GM10266 (cell line): ENCODE measurements around the gene HMG20A.

Source experiments
- DNase-seq: peaks from one replicate; pipeline ENCODE4 v3.0.0; 2012; ENCODE audit errors: extremely low spot score
- TF ChIP-seq, protein P1 (sequence below): IDR thresholded peaks from 2 replicates; pipeline ENCODE4 v1.5.1; 2012; ENCODE audit warnings: mild to moderate bottlenecking, low read depth; ENCODE audit not compliant: control insufficient read depth, insufficient read depth; ENCODE audit errors: missing control alignments

Gene HMG20A

DNA sequence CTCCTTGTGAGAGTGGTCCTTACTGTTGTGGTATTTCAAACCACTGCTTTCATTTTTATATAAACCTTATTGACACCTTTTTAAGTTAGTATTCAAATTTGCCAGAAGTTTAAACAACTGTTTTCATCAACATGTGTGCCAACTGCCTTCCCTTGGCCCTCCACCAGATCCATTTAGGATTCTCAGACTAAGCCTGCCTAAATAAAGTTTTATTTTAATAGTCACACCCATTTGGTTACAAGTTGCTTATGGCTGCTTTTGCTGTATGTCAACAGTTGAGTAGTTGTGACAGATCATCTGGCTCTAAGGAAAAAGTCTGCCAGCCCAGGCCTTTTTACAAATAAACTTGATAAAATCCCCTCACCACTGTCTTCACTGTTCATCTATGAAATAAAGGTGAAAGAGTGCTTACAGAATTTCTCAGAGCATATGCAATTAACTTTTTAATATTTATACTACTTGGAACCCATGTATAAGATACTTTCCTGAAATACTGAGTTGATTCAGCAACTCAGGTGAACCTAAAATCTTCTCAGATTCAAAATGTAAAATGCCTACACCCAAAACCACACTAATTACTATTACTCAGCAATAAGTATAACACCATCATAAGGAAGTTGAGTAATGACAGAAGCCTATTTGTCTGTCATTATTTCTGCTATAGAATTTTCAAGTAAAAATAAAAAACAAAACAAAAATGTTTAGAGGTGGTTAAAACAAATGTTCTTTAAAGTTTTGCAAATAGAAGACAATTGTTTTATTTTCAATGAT is 35.9 kb upstream of the HMG20A start:
- no peak for DNase-seq
- TF ChIP-seq, protein P1, sequence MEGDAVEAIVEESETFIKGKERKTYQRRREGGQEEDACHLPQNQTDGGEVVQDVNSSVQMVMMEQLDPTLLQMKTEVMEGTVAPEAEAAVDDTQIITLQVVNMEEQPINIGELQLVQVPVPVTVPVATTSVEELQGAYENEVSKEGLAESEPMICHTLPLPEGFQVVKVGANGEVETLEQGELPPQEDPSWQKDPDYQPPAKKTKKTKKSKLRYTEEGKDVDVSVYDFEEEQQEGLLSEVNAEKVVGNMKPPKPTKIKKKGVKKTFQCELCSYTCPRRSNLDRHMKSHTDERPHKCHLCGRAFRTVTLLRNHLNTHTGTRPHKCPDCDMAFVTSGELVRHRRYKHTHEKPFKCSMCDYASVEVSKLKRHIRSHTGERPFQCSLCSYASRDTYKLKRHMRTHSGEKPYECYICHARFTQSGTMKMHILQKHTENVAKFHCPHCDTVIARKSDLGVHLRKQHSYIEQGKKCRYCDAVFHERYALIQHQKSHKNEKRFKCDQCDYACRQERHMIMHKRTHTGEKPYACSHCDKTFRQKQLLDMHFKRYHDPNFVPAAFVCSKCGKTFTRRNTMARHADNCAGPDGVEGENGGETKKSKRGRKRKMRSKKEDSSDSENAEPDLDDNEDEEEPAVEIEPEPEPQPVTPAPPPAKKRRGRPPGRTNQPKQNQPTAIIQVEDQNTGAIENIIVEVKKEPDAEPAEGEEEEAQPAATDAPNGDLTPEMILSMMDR: no peak

DNA sequence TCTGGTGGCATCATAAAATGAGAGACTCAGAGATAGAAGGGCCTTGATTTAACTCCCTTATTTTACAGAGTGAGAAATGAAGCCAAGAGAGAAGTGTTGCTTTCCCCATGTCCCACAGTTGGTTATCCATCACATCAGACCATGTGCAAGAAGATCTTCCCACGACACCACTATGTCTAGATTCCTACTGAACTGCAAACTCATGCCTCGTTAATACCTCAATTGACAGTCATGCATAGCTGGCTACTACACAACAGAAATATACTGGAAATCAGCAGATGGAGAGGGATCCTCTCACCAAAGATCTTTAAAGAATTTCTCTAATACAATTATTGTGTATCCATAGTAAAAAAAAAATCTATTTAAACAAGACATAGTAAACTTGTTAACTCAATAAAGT is 34.1 kb upstream of the HMG20A start:
- TF ChIP-seq, protein P1: no peak

DNA sequence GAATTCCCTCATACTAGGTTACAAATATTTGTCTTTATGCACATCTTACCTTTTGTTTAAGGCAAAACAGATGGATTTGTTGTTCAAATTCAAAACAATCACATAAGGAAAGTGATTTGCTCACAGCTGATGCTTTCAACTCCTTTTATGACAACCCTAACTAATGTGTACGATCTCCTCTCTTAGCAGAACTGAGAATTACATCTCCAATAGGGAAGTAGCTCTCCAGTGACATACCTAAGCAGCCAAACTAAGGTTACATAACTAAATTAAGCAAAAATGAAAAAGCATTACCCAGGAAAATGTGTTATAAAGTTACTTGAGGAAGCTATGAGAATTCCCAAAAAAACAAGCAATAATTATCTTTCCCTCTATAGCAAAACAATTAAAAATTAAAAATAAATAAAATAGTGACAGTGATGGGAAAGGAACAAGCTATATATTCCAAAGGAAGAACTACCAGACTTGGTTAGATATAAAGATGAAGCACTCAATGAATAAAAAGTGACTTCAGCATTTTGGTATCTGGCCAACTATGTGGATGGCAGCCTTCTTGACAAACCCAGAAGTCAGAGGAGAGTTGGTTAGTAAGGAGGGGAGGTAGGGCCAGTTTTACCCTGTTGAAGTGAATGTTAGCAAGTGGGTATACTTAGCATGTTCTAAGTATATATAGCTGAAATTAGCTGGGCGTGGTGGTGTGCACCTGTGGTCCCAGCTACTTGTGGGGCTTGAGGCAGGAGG is 33.2 kb upstream of the HMG20A start:
- TF ChIP-seq, protein P1: no peak
- DNase-seq: no peak

More for the DNA sequence above, 34.1 kb upstream of the HMG20A start:
- DNase-seq: no peak

DNA sequence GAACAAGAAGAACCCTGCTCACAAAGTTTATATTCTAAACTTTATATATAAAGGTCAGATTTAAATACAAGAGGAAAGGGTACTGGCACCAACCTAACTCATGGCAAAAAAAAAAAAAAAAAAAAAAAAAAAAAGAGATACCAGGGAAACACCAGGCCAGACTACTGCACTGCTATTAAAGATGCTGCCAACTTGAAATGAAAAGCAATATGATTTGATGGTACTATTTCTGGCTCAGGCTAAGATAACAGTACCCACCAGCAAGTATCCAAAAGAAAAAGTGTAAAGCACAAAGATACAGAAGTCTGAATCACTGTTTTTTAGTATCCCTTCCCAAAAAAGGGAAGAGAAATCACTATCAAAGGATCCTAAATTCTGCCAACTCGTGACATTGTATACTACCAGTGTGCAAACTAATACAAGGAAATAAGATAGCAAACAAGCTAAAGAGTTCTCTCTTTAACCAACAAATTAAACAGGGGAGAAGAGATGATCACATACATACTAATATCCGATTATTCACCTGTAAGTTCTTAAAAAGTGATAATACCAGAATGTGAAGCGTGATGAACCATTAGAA is 29.2 kb upstream of the HMG20A start:
- TF ChIP-seq, protein P1: no peak
- DNase-seq: no peak

DNA sequence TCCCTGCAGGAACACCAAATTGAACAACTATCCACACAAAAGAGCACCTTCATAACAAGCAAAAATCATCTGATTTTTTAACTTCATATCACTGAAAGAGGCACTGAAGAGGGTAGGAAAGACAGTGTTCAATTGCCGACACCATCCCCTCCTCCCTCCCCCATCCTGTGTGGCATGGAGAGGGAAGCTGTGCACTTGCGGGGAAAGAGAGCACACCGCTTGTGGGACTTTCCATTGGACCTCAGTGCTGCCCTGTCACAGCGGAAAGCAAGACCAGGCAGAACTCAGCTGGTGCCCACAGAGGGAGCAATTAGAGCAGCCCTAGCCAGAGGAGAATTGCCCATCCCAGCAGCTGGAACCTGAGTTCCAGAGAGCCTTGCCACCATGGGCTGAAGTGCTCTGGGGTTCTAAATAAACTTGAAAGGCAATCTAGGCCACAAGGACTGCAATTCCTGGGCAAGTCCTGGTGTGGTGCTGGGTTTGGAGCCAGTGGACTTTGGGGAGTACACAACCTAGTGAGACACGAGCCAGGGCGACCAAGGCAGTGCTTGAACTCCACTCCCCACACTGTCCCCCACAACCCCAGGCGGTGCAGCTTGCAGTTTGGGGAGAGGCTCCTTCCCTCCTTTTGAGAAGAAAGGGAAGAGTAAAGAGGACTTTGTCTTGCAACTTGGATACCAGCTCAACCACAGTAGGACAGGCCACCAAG is 27.8 kb upstream of the HMG20A start:
- no peak for DNase-seq
- TF ChIP-seq, protein P1: no peak

DNA sequence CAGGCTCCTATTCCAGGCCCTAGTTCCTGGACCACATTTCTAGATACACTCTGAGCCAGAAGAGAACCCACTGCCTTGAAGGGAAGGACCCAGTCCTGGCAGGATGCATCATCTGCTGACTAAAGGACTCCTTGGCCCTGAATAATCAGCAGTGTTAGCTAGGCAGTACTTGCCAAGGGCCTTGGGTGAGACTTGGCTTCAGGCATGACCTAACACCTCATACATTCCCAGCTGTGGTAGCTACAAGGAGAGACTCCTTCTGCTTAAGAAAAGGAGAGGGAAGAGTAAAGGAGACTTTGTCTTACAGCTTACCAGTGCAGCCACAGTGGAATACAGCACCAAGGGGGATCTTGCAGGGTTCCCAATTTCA is 27.2 kb upstream of the HMG20A start:
- no peak for DNase-seq
- TF ChIP-seq, protein P1: no peak
